ENCODE results near the gene PLPPR1.

PLPPR1 gene

DNA sequence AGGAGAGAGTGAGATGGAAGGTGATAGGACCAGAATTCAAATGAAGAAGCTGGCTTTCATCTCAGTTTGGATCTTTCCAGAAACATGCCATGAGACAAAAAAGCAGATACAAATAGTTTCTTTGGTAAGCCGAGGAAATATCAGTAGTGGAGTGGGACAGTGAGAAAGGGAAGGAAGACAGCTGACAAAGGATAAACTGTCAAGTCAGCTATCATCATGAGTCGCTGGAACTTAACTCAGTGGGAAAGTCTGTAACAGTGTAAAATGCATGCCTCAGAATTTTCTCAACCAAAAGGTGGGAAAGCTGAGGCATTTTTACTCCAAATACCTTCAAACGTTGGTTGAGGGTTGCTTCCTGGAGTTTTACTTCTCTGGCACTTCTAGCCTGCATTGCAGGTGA lies 129.8 kb downstream of the PLPPR1 start:
- no peak for DNase-seq (ENCODE audit: low read depth)
- no peak overlapping the region for H3K4me3 ChIP-seq (ENCODE audit: low read depth, low read length)
- TF ChIP-seq, protein P1, sequence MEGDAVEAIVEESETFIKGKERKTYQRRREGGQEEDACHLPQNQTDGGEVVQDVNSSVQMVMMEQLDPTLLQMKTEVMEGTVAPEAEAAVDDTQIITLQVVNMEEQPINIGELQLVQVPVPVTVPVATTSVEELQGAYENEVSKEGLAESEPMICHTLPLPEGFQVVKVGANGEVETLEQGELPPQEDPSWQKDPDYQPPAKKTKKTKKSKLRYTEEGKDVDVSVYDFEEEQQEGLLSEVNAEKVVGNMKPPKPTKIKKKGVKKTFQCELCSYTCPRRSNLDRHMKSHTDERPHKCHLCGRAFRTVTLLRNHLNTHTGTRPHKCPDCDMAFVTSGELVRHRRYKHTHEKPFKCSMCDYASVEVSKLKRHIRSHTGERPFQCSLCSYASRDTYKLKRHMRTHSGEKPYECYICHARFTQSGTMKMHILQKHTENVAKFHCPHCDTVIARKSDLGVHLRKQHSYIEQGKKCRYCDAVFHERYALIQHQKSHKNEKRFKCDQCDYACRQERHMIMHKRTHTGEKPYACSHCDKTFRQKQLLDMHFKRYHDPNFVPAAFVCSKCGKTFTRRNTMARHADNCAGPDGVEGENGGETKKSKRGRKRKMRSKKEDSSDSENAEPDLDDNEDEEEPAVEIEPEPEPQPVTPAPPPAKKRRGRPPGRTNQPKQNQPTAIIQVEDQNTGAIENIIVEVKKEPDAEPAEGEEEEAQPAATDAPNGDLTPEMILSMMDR (conservative IDR thresholded peaks at IDR 0.05; ENCODE audit: low read depth, low read length) = no peak

DNA sequence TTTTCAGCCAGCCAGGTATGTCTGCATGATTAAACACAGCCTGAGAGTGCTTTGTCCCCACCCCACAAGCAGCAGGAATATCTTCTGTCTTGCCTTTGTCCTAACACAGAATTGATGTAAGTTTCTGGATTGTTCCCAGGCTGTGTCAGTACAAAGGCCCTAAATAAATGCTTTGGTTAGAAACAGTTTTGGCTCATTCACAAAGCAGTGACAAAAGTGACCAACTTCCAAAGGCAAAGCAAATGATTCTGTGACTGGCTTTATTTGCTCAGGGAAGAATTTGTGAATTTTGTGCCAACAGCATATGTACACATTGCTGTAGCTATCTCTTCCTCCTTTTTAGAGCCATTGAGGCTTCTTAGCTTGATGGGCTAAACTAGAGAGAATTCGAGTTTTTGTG lies 133.7 kb downstream of the PLPPR1 start:
- no peak overlapping the region for H3K4me3 ChIP-seq (ENCODE audit: low read depth, low read length)
- TF ChIP-seq, protein P1 (conservative IDR thresholded peaks at IDR 0.05; ENCODE audit: low read depth, low read length) = no peak
- no peak for DNase-seq (ENCODE audit: low read depth)

DNA sequence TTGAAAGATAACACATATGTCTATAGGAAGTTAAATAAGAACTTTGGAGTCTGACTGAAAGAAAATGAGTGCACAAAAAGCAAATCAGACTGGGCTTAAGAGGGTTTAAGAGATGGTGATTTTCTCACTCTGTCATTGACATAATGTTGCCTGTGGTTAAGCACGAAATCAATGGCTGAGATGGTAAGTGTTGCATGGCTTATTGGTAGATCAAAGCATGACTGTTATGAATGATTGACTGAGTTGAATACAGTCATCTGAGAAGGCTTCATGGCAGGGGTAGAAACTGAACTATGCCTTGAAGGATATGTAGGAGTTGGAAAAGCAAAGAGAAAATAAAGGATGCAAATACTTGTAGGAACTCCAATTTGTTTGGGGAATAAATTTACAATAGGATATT lies 136.6 kb downstream of the PLPPR1 start:
- H3K4me3 ChIP-seq (ENCODE audit: low read depth, low read length) = no peak overlapping the region
- TF ChIP-seq, protein P1 (conservative IDR thresholded peaks at IDR 0.05; ENCODE audit: low read depth, low read length) = no peak
- DNase-seq (ENCODE audit: low read depth) = no peak

DNA sequence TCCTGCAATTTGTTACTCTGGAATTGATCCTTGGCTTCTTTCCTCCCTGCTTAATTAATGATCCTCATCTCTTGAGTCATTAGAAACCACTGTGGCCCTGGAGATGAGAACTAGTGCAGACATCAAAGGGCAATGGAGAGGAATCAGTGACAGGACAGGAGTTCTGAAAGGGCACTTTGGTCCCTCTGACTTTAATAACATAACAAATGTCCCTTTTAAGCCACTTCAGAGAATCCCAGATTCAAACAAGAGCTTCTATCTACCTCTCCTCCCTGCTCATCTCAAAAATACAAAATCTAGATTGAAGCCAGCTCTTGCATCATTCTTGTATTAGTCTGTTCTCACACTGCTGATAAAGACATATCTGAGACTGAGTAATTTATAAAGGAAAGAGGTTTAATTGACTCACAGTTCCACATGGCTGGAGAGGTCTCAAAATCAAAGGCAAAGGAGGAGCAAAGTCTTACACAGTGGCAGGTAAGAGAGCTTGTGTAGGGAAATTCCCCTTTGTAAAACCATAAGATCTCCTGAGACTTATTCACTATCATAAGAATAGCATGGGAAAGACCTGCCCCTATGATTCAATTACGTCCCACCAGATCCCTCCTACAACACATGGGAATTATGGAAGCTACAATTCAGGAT lies 139.1 kb downstream of the PLPPR1 start:
- no peak overlapping the region for H3K4me3 ChIP-seq (ENCODE audit: low read depth, low read length)
- TF ChIP-seq, protein P1 (conservative IDR thresholded peaks at IDR 0.05; ENCODE audit: low read depth, low read length) = no peak
- DNase-seq (ENCODE audit: low read depth) = no peak

DNA sequence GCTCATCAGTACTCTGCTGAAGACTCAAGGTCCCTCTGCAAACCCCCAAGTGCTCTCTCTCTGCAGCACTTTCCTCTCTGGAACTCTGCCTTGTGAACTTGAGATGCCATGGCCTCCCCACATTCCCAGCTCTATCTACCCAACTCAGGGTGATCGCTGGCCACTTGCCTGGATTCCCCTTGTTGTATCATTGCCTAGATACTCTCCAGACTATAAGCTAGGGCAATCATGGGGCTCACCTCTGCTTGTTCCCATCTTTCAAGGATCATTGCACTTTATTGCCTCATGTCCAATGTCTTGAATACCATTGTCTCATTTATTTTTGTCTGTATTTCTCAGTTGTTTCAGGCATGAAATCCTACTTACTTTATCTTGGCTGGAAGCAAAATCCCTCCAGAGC lies 144.1 kb downstream of the PLPPR1 start:
- H3K4me3 ChIP-seq (ENCODE audit: low read depth, low read length) = no peak overlapping the region
- no peak for DNase-seq (ENCODE audit: low read depth)
- TF ChIP-seq, protein P1 (conservative IDR thresholded peaks at IDR 0.05; ENCODE audit: low read depth, low read length) = no peak

DNA sequence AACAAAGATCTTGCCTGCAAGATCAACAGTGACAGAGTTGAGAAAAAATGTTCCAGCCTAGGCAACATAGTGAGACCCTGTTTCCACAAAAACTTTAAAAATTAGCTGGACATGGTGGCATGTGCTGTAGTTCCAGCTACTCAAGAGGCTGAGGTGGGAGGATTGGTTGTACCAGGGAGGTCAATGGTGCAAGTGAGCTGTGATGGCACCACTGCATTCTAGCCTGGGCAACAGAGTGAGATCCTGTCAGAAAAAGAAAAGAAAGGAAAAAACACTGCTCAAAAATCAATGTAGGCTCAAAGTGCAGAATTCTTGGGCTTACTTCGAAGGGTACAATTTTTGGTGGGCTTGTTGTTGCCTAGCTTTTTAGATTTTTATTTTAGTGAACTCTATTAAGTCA lies 145.4 kb downstream of the PLPPR1 start:
- TF ChIP-seq, protein P1 (conservative IDR thresholded peaks at IDR 0.05; ENCODE audit: low read depth, low read length) = no peak

DNA sequence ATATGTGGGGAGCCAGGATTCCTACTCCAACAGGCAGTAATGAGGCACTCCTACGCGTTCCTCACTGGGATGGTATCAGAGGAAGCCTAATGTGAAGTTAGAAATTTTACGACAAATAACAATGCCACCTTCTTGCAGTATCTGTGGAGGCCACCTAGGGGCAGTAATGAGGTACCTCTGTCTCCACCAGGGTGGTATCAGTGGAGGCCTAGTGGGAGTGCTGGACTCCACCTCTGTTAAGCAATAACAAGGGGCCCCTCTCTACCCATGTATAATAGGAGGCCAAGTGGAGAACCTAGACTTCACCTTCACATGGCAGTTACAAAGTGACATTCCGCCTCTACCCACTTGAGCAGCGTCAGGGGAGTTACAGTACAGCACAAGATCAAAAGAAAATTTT lies 147.9 kb downstream of the PLPPR1 start:
- TF ChIP-seq, protein P1 (conservative IDR thresholded peaks at IDR 0.05; ENCODE audit: low read depth, low read length) = no peak
- DNase-seq (ENCODE audit: low read depth) = no peak
- H3K4me3 ChIP-seq (ENCODE audit: low read depth, low read length) = no peak overlapping the region

More for the DNA sequence above, 145.4 kb downstream of the PLPPR1 start:
- no peak for DNase-seq (ENCODE audit: low read depth)
- H3K4me3 ChIP-seq (ENCODE audit: low read depth, low read length) = no peak overlapping the region
